Epidermal melanocyte (primary cell): ENCODE measurements around the gene MLLT10.

Experiments
- DNase-seq: peaks from one replicate; pipeline ENCODE4 v3.0.0; 2011; ENCODE audit warnings: low spot score; ENCODE audit not compliant: insufficient read length

The MLLT10 gene

DNA sequence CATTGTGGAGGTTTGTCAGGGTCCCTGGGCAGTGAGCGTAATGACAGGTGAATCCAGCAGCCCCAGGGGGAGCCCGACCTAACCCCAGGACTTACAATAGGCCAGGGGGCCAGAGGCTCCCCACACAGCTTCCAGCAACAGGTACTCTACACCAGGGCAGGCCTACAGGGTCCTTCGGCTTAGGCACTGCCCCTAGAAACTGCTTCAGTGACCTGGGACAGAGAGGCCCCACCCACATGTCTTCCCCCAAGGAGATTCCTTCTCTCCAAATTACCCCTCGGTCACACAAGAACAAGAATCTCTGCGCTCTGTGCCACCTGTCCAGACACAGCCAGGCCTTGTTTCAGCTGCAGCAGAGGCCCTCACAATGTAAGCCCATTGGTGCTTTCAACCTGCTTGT lies 32.9 kb upstream of the MLLT10 start:
- no peak for DNase-seq

DNA sequence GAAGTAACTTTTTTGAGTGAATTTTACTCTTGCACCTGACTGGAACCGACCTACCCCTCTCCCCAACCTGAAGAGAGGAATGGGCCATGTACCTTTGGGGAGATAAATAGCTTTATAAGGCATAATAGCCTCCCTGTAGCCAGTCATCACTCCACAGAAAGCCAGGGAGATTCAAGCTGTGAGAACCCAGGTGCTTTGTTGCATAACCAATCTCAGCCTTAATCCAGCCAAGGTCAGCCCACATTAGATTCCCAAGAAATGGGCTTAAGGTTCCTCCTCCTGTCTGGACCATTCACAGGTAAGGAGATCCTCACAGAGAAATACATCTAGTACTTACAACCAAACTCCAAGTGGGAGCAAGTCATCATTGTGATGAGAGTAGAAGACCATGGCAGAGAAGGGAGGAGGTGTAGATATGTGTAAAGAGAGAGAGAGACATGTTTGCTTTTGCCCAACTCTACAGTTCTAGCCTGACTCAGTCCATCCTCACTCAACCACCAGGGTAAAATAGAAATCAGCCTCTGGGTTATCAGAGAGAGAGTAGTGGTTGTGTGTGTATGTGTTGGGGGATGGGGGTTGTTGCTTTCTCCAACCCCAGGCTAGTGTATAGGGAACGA lies 32.2 kb upstream of the MLLT10 start:
- no peak for DNase-seq

DNA sequence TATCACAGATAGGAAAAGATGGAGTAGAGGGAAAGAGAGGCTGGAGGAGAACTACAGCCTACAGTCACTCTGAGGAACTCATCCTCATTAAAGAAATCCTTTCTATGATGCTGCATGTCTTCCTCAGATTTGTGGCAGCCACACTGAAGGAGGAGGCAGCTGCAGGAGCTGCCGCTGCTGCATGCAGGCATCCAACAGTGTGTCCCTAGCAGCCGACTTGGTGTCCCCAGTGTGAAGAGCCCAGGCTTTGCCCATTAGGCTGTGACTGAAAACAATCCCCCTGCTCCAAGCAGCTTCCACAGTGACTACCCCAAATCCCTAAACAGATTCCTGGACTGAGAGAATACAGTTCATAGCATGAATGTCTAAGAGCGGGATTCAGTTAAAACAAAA lies 31.7 kb upstream of the MLLT10 start:
- DNase-seq, result no peak

DNA sequence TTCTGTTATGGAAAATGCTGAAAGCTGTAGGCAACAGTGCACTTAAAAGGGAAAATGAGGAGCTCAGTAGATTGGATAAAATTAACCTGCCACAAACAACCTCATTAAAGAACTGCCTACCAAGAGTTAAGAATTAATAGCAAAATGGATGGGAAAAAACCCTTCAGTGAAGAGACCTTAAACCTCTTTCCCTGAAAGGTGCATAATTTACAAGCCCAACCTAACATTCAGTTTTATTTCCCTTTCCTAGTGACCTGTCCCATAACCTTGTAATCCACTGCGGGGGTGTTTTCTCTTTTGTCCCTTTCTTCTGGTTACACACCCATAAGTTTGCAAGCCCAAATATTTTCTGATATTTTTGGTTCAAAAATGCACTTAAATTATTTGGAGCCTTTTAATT lies 30.5 kb upstream of the MLLT10 start:
- DNase-seq, result no peak

DNA sequence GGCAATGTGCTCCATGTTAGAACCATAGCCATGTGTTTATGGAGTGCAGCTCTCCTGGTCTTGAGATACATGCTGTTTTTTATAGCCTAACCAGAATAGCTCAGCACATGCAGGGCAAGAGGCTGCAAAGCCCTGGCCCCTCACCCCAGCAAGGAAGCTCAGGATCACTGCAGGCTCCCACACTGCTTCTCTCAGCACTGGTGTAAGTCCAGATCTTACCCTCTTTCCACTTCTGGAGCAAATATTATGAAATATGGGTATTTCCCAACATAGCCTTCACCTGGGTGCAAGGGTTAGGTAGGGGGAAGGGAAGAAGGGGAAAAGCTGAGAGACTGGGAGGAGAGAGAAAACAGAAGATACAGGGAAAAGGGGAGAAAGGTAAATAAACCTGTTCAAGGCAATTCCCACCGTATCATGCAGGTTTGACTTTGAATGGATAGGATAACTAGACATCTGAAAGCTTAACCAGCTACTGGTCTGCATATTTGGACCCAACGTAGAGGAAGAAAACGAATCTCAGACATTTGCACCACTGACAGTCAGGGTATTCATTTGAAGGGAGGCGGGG lies 28.2 kb upstream of the MLLT10 start:
- DNase-seq, result no peak

DNA sequence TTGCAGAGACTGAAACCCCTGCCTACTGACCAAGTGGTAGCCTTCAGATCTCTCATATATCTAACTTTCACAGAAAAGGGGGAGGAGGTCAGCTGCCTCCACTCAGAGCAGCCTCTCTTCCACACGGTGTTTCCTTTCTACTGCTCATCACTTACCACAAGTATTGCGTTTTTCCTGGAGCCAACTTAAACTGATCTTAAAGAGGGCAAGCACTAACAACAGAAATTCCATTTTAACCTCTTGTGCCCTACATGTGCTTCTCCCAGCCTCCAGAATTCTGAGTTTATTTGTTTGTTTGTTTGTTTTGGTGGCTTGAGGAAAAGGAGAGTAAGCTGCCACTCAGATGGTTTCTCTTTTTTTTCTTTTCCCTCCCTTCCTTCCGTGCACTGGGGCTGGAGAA lies 27.7 kb upstream of the MLLT10 start:
- no peak for DNase-seq

DNA sequence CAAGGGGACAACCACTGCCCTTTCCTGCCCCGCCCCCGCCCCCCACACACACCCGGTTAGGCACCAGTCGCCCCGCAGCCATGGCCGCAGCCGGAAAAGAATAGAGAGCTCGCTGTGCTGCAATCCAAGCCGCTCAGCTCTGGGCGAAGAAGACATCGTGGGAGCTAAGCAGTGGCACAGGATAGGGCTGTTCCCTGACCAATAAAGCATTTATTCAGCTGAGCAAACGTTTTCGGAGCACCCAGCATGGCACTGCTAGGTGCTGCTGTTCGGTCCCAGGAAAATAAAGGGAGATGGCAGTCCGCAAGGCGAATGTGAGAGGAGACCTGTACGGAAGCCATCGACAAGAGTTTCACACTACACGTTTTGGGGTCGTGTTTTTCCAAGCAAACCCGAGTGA lies 26.9 kb upstream of the MLLT10 start:
- DNase-seq, result no peak

DNA sequence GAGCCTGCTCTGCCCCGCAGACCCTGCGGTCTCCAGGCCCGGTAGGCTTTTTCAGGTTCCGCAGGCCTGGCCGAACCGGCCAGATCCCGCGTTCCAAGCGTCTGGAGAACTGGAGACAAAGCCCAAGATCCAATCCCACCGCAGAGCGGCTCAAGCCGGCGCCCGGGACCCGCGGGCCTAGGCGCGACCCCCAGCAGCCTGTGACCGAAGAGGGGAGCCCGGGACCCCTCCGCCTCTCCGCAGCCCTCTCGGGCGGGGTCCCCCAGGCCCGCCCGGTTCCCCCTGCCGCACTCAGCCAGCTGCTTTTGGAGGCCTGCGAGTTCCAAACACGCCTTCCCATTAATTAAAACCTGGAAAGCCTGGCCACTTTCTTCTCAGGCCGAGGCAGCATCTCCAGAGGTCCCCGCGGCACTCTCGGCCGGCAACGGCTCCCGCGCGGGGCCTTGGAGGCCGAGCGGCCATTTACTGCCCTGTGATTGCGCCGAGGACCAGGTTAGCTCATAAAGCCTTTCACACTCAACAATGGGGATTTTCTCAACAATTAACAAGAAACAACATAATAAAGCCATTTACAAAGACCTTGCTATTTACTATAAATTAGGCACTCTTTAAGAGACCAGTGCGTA lies 25.2 kb upstream of the MLLT10 start:
- DNase-seq, result no peak

DNA sequence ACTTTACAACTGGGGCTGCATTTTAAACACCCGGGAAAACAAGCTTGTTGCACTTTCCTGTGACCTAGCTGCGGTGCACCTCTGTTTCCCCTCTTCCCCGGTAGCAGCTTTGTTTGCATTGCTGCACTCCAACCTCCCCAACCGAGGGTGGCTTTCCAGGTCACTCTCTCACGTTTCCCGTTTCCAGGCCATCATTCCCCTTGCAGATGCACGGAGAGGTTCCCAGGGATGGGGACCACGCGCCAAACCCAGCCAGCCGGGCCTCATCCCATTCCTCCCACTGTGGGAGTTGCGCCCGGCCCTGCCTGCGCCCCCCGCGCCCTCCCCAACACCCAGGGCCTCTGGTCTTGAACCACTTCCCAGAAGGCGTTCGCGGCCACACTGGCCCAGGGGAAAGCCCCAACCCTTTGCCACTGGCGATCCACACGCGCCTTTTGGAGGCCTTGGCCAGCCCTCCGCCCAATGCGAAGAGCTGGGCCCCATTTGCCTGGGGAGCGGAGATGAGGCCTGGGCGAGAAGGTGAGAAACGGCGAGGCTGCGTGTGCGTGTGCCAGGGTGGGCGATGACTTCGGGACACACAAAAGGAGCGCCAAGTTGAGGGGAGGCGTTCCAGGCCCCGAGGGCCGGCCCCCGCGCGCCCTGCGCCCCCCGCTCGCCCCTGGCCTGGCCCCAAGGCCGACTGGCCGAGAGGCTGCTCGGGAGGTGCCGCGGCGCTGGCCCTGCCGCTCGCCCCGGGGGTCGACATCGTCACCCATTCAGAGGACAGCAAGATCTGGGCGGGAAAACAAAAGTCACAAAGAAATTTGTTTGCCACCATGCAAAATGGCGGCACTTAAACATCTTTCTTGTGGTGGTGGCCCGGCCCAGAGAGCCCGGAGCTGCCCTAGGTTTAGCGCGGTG lies 24.4 kb upstream of the MLLT10 start:
- DNase-seq, result no peak

DNA sequence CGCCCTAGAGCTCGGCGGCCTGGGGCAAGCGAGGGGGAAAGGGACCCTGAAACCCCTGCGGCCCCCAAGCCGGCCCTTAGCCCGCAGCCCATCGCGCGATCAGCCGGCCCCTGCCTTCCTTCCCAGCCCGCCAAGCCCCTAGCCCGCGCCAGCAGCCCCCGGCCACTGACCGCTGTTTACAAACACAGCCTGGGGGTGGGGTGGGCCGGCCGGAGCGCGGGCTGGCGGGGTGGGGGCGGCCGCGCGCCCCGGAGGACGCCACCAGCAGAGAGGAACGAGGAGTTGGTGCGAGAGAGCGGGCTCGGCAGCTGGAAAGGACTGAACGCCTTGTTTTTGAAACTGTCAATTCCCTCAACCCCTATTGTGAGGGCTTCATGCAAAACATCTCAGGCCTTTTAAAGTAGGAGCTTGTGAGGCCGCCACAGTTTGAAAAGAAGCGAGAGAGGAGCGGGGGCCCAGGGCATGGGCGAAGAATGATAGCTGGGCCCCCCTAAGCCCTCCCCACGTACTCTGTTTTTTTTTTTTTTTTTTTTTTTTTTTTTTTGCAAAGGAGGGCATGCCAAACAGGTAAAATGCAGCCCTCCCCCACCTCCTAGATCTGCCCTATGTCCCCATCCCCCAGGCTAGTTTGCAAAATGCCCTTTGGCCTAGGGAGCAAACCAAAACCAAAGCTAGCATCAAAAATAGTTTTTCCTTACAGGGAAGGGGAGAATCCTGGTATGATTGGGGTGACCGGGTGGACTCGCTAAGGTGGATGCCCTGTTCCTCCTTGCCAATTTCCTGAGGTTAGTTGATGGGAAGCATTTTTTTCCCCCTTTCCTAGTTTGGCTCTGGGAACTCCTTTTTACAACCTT lies 23.6 kb upstream of the MLLT10 start:
- DNase-seq, result no peak

DNA sequence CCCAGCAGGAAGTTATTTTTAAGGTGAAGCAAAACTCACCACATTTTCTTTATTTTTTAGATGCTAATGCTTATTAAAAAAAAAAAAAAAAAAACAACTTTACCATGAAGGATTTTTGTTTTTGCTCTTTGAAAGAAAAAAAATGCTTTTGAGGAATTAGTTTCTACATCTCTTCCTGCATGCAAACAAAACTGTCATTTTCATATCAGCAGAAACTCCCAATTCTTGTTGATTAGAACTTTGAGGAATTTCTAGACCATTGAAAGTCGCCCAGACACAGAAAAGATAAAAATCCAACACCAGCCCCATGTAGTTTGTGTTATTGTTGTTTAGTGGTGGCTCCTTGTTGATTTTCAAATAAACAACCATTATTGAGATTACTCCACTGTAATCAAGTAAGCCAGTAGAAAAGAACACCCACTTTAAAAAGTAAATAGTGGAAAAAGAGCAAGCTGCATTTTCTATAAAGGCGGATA lies 22.9 kb upstream of the MLLT10 start:
- DNase-seq, result no peak

DNA sequence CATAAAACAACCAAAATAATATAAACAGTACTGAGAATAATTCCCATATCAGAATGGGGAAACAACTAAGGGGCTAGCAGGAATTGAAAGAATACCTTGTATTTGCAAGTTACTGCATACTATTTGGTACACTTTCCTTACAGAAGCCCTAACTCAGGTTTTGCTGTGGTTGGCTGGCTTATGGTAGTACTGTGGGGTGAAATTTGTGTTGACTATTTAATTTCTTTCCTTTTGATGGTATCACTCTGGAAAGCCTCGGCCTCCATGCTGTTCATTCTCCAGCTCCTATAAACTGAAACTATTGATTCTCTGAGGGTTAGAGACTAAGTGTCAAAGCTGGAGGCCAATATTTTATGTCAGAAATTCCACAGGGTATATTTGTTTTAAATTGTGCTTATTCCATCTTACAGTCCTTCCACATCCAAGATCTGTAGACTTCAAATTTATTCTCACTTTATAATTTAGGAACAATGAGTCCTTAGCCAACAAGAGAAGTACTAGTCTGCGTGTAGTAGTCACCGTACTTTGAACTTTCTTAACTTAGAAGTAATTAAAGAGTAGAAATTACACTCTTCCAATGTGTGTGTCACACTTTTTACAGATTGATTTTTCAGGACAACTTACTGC lies 22.0 kb upstream of the MLLT10 start:
- no peak for DNase-seq

DNA sequence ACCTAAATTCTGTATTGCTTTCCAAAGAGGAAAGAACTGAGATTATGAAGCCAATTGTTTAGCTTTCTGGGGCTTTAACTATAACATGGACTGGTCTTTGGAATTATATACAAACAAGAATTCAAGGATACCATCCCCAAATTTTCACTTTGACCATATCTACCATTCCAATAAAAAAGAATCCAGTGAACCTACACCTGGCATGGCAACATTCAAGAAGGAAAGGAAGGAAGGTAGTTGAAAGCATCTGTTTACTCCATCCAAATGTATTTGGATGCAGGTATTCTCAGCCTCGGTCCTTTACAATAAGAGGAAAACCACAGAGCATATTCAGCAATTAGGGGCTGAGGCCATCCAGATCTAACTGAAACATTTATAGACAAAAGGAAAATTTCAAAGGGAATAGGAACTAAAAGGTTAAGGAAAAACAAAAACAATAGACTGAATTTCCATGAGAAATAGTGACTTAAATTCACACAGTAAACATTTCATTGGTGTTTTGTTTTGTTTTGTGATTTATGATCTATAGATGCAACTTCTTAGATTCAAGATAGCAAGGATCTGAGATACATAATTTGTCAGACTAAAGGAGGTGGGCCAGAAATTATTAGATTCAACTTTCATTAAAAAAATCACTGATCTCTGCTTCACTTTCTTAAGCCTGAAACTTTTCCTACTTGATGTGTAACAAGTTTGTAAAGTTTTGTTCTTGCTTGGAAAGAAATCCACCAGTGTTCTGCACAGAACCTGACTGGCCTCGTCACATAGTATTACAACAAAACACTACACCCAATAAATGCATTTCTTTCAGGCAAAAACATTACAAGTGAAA lies 21.2 kb upstream of the MLLT10 start:
- no peak for DNase-seq

DNA sequence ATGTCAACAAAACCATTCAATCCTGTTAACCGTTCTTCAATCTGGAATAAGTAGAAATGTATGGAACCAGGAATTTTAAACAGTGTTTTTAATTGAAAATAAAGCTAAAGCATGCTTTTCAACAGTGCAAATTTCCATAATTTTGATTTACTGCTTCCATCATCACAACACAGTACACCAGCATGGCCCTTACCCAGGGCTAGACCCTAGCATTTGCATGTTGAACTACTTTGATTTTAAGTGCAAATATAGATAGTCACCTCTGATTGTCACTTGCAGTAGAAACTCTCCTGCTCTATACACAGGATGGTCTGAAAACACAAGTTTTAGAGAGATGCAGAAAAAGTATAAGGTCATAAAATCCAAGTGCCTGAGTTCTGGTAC lies 20.6 kb upstream of the MLLT10 start:
- no peak for DNase-seq

DNA sequence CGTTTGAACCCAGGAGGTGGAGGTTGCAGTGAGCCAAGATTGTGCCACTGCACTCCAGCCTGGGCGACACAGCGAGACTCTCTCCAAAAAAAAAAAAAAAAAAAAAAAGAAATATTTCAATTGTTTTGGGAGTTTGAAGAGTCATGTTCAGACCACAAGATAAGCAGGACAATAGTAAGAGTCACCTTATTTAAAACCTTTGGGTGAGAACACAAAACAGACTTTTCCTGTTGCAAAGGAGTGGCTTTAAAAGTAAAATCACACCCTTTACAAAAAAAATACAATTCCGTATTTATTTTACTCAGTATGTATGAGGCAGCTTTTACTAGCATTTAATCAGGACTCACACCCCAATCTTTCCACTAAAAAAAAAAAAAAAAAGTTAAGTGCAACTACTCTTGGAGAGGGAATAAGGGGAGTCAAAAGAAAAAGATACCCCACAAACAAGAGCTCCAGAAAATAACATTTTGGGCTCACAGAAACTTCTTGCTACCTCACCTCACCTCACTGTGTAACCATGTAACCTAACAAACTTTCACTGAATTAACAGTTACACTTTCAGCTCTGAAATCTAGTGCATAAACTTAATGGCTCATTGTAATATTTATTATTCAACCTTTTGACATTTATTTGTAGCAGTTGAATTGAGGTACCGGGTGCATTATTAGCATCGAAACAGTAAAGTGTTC lies 19.8 kb upstream of the MLLT10 start:
- DNase-seq, result no peak

DNA sequence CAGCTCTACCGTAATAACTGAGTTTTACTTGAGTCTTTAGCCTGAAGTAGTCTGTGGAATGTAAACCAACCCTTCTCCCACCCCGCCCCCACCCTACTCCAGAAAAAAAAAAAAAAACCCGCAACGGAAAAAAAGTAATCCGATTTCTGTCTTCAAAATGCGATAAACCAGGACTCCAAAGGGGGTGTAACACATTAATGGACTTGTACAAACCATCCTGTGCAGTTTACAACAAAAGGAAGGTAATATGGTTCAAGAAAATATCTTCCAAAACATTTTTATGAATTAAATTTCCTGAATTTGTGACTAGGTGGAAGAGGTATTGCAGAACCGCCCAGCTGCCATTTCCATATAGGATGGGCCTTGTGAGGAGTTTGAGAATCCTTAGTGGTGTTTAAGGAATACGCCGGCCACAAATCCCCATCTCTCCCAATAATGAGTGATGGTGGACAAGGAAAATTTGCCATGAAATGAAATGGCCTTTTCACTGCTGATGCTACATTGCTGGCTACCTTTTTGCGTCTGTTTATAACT lies 19.1 kb upstream of the MLLT10 start:
- DNase-seq, result no peak

DNA sequence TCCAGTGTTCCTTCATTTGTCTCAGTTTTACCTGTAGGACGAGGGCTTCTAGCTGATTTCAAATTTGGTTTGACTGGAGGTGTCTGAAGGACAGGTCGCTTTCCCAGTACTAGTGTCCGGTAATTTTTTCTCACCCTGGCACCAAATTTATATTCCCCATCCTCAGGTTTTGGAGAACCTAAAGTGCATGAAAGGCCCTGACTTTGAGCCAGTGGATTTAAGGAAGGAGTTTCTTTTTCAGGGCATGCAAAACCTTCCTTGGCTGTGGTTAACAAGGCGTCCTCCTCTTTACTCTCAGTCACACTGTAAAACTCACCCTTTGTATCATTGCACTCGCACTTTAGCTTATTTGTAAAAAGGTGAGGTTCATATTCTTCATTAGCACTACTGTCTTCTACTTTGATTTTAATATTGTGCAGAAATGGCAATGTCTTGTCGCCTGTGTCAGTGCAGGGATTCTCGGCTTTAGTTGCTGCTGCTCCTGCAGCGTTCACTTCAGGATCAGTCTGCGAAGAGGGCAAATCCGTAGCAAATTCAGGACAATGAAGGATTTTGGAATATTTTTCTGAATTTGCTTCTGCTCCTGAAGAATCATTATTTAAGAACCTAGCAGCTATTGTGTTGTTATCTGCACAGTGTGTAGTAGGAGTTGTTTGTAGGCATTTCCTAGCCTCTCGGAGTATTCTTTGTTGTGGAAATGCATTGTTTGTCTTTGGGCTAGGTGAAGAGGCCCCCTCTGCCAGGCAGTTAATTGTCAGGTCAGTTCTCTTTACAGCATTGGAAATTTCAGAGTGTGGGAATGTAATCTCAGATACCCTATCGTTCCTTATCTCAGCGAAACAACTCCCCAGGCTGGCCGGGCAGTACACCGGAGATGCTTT lies 18.4 kb upstream of the MLLT10 start:
- DNase-seq, result no peak
